HG02943 (cell line): ENCODE data around the gene MKNK1.

Experiments
- ATAC-seq: cut with Tn5 transposase; IDR thresholded peaks from one replicate; pipeline ENCODE4 v1.9.1; 2021; ENCODE audit warnings: mild to moderate bottlenecking, low read depth, moderate library complexity; ENCODE audit not compliant: unreplicated experiment

MKNK1 gene

DNA sequence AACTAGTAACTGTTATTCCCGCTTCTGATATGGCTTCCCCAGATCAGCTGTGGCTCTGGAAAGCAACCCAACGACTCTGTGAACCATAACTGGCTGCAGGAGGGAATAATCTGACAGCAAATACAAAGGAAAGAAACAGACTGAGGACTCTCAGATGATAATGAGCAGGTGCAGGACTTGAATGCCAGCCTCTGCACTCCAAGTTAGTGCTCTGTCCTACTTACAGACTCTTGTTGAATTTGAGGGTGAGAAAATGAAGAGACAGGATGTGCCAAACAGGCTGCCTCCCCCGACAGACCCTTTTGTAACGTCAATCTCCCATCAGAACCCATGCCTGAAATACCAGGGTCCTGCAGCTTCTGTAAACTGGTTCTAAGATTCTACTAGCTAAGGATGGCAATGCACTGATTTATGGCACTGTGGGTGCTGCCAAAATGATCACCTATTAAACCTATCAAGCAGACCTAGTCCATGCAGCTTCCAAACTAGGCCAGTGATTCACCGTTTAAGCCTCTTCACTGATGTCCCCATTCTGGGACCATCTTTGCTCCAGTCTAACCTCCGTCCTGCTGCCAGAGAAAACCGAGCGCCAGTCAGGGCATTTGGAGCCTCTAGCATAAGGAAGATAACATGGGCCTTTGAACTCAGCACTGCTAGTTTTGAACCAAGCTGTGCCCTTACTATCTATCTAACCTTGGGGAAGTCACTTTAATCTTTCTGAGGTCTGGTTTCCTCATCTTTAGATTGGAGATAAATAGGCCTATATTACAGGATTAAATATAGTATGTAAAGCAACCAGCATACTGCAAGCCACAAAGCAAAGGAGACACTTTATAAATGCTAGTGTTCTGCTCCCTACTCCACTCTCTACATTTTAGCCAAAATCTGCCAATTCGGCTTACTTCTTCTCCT, 4.8 kb downstream of the MKNK1 start:
- no peak for ATAC-seq

- no peak for ATAC-seq
Measured at GRCh38 chr1:46596846-46597245, 7.2 kb downstream of the MKNK1 start.

DNA sequence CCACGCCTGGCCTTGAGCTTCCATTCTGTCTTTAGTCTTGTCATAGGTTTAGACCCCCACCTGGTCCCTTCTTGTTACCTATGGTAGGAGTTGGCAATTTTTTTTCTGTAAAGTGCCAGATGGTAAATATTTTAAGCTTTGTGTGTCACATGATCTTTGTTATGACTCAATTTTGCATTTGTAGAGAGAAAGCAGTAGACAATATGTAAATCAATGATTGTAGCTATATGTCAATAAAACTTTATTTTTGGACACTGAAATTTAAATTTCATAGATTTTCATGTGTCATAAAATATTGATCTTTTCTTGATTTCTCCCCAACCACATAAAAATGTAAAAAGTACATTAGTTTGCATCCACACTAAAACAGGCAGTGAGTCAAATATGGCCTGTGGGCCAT, 8.0 kb downstream of the MKNK1 start:
- ATAC-seq = no peak

GRCh38 chr1:46595127-46595526, 8.9 kb downstream of the MKNK1 start:
- ATAC-seq = no peak

DNA sequence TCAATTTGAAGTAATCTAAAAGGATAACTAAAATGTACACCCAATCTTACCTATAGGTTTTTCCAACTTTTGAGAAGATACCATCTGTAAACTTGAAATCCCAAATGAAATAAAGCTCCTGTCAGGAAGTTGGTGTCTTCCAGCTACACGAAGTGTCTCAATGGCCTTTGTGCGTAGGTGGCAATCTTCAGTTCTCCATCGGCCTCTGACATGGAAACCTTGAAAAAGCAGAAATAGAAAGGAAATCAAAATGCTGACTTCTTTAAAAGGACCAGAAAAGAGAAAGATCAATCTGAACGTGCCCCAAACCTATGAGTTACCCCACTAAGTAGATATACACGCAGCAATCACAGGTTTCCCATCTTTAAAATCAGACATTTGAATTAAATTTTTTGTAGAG, 10.0 kb downstream of the MKNK1 start:
- no peak for ATAC-seq

DNA sequence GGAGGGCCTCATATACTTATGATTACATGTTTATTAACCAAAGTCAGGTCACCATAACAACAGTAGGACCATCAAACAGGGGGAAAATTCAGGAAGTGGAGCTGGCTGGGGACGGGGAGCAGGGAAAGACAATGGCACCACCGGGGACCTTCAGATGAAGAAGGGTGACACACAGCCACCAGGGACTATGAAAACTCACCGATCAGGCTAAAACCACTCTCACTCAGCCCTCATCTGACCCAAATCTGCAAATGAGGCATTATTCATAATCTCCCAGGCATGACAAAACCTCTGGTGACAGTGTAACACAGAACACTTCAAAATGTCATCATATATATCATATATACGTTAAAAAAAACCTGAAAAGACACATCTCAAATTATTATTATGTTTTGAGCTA, 11.2 kb downstream of the MKNK1 start:
- no peak for ATAC-seq

GRCh38 chr1:46589529-46589928, 14.5 kb downstream of the MKNK1 start:
- ATAC-seq = no peak

DNA sequence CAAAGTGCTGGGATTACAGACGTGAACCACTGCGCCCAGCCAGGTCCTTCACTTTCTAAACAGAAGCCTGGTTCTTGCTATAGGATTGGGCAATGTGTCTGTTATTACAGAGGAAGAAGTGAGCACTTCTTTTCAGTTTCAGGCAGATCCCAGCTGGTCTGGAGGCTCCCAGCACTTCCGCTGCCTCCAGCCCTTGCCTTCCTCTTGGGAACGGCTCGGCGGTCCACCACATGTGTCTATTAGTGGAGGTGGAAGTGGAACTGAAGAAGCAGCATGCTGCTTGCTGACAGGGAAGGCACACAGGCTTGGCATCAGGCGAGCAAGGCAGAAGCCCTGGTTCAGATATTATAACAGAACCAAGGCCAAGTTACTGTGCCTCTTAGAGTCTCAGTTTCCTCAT, 17.0 kb downstream of the MKNK1 start:
- no peak for ATAC-seq

GRCh38 chr1:46585312-46585938, 18.6 kb downstream of the MKNK1 start:
- ATAC-seq = no peak

GRCh38 chr1:46583494-46583893, 20.6 kb downstream of the MKNK1 start:
- ATAC-seq = no peak

DNA sequence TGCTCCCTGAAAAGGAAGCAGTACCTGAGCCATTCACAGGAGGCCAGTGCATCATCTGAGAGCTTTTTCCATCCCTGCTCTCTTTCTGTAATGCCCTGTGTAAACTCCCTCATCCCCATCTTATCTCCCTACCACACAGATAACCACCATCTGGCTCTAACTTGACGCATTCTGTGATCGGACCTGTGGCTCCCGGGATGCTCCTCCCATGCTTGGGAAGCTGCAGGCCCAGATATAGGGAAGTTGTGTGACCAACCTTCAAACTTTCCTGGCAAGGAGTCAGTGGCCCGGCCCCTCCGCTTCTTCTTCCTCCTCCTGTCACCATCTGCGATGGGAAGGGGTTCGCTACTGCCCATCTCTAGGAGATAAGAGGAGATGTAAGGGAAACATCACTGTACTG, 21.1 kb downstream of the MKNK1 start:
- no peak for ATAC-seq

GRCh38 chr1:46581681-46582455, 22.2 kb downstream of the MKNK1 start:
- ATAC-seq = no peak

GRCh38 chr1:46580140-46580903, 23.7 kb downstream of the MKNK1 start:
- ATAC-seq = no peak

- ATAC-seq = no peak
Measured at GRCh38 chr1:46577671-46578070, 26.4 kb downstream of the MKNK1 start.

- no peak for ATAC-seq
Measured at GRCh38 chr1:46576596-46576995, 27.5 kb downstream of the MKNK1 start.

DNA sequence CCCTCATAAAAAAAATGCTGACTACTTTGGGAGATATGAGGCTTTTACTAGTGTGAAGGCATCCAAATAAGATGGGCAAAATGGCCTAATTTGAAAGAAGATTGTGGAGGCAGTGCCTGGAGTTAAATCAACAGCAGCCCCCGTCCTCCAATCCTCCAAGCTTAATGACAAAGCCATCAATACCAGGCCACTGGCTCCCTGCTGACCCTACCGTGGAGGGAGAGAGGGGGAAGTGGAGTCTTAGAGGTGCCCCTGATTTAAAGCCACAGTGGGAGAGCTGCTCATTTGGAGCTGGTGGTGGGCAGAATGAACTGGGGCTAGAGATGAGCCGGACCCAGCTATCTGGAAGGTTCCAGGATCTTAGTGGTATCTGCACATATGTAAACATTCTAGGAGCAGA, 28.3 kb downstream of the MKNK1 start:
- ATAC-seq = no peak

DNA sequence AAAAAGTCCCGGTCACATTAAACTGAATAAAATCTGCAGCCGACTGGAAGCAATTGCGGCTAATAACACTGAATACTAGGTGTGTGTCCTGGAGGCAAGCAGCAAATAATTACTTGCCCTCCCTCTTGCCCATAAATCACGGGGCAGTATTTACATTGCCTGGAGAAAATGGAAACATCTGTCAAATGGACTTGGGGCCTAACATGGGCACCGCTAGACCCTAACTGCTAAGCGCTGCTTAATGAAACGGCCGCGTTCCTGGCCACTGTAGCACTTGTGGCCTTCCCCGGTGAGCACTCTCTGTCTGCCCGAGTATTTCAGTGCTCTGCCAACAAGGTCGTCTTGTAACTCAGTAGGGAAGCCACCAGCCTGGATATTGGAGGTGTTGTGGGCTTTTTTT, 28.8 kb downstream of the MKNK1 start:
- no peak for ATAC-seq

GRCh38 chr1:46571691-46572225, 32.3 kb downstream of the MKNK1 start:
- no peak for ATAC-seq

- no peak for ATAC-seq
Measured at GRCh38 chr1:46569884-46570725, 34.0 kb downstream of the MKNK1 start.
